HG03558 (cell line): ENCODE results near the gene FAM124A.

ENCODE experiments used
- ATAC-seq: cut with Tn5 transposase; IDR thresholded peaks from one replicate; pipeline ENCODE4 v1.9.1; 2021; ENCODE audit warnings: moderate number of reproducible peaks; ENCODE audit not compliant: unreplicated experiment; ENCODE audit errors: extremely low read depth

Gene FAM124A

GRCh38 chr13:51329606-51330005 lies 107.4 kb downstream of the FAM124A start:
- ATAC-seq, result no peak

- ATAC-seq, result no peak
These were observed 108.6 kb downstream of the FAM124A start for GRCh38 chr13:51330791-51331190.

DNA sequence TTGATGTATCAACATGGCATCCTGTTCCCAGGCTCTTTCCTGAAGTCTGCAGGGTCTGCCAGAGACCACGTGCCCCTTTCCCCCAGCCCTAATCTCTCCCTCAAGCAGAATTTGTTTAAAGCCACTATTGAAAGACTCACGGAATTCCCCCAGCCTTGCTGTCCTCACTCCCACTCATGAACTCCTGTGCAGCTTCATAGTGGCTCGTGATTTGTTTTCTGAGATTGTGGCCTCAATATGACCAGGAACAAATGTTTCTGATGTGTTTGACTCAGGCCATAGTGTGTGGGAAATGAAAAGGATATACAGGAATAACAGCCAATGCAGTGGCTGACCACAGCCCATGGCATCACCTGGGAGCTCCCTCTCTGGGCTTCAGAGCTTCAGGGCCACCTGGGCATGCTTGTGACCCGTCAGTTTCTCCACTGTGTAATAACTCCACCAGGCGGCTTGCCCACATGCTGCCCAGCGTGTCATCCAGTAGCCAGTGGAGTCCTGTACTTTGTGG lies 109.2 kb downstream of the FAM124A start:
- ATAC-seq, result no peak

- no peak for ATAC-seq
These were observed 110.6 kb downstream of the FAM124A start for GRCh38 chr13:51332566-51333361.

GRCh38 chr13:51333421-51333820 lies 111.2 kb downstream of the FAM124A start:
- no peak for ATAC-seq

- no peak for ATAC-seq
These were observed 111.6 kb downstream of the FAM124A start for GRCh38 chr13:51333826-51334225.
